GM21717 (cell line): ENCODE measurements around the gene PSMA6.
"Not testable (repeated sequence)": the region's sequence is repeated elsewhere in the genome, so short reads cannot be mapped to it uniquely, and the experiment has no call there.

Experiments
- ATAC-seq: cut with Tn5 transposase; IDR thresholded peaks from one replicate; pipeline ENCODE4 v1.9.1; 2021; ENCODE audit warnings: mild to moderate bottlenecking, moderate library complexity; ENCODE audit not compliant: unreplicated experiment

Gene PSMA6

DNA sequence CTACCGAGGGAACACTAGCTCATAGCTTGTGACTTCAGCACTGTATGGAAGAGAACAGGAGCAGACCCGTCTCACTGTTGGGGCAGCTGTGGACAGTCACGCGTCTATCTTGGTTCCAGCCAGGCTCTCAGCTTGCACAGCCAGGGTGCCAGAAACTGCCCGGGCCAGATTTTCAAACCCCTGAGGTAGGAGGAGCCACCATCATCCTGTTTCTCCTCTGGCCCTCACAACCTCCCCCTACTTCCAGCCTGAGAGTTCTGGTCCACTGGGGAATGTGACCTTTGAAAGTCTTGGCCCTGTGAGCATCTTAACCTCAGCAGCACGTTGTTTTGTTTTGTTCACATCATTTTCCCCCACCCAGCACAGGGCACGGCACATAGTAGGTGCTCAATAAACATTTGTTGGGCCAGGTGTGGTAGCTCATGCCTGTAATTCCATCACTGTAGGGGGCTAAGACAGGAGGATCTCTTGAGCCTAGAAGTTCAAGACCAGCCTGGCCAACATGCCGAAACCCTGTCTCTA is 50.4 kb downstream of the PSMA6 start:
- ATAC-seq = no peak

DNA sequence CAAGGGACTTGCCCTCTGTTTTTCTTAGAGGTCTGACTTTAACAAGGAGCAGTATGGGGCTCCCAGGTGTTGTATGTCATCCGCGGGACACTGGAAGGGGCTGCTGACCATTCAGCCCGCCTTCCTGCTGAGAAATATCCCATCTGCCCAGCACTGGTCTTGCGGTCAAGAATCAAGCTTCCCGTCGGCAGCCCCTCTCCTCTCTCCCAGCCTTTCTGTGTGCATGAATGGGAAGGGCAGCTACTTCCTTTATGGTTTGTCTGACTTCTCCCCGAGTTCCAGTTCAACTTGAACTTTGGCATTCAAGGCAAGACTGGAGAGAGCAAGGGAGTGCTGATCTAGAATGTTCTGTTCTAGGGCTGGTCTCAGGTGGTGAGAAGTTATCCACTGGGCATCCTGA is 51.5 kb downstream of the PSMA6 start:
- ATAC-seq = no peak

DNA sequence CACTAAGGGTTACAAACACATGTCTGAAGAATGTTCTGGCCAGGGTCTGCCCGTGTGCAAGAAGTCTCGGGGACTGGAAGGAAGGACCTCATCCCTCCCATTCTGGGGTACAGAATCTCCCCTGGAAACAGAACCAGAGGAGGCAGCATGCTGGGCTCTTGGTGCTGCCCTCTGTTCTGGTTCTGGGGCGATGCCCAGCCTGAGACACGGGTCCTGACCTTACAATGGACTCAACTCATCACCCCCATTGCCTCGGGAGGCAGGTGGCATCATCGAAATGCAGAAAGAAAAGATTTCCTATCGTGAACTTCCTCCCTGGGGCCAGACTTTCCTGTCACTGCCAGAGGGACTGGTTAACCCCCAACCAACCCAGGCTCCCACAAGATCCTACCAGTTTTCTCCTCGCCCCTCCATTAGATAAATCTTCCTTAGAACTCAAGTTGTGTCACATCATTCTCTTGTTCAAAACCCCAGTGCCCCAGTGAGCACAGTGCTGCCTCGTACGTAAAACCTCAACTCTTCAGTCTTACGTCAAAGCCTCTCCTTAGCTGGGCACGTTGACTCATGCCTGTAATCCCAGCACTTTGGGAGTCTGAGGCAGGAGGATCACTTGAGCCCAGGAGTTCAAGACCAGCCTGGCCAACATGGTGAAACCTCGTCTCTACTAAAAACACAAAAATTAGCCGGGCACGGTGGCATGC is 52.1 kb downstream of the PSMA6 start:
- ATAC-seq = no peak

DNA sequence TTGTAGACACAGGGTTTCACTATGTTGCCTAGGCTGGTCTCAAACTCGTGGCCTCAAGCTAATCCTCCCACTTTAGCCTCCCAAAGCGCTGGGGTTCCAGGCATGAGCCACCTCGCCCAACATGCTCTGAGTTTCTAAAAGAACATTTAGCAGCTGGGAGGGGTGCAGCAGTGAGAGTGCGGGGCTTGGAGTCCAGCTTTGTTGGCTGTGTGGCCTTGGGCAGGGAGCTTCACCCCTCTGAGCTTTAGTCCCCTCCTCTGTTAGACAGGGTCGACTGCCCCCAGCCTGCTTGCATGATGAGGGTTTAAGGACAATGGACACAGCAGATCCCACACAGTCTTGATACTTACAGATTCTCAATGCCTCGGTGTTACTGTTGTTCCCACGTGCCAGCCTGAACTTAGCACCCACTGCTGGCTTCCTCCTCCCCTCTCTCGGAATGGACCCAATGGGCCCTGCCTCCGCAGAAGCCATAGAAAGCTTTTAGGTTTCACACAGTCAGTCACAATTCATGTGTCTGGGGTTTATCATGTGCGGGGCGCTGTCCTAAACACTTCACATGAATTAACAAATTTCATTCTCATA is 54.6 kb downstream of the PSMA6 start:
- ATAC-seq = no peak

DNA sequence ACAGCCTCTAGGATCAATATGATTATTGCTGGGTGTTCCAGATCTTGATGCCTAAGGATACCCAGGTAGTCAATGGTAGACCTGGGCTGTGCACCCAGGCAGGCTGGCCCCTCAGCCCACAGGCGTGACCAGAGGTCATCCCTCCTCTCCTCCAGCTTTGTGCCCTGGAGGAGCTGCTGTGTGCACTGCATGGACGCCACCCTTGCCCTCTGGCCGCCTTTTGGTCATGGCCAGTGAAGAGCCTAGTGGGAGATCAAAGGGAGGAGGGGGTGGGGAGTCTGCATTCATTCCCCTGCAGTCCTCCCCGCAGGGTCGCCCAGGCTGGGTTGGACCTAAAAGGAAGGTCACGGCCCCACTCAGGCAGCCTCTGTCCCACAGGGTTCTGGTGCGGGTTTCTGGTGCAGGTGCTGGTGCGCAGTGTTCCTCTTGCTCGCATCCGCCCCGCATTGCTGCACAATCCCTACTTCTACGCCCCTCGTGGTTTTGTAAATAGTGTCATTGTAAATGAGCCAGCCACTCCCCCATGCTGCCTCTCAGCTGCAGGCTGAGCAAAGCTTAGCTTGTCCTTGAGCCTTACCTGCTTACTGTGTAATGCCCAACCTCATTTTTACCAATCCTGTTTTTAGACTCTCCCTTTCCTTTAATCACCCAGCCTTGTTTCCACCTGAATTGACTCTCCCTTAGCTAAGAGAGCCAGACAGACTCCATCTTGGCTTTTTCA is 55.3 kb downstream of the PSMA6 start:
- no peak for ATAC-seq

DNA sequence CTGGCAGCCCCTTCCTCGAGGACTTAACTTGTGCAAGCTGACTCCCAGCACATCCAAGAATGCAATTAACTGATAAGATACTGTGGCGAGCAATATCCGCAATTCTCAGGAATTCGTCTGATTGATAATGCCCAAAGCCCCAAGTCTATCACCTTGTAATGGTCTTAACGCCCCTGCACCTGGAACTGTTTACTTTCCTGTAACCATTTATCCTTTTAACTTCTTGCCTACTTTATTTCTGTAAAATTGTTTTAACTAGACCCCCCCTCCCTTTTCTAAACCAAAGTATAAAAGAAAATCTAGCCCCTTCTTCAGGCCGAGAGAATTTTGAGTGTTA is 55.8 kb downstream of the PSMA6 start:
- not testable (repeated sequence) for ATAC-seq

DNA sequence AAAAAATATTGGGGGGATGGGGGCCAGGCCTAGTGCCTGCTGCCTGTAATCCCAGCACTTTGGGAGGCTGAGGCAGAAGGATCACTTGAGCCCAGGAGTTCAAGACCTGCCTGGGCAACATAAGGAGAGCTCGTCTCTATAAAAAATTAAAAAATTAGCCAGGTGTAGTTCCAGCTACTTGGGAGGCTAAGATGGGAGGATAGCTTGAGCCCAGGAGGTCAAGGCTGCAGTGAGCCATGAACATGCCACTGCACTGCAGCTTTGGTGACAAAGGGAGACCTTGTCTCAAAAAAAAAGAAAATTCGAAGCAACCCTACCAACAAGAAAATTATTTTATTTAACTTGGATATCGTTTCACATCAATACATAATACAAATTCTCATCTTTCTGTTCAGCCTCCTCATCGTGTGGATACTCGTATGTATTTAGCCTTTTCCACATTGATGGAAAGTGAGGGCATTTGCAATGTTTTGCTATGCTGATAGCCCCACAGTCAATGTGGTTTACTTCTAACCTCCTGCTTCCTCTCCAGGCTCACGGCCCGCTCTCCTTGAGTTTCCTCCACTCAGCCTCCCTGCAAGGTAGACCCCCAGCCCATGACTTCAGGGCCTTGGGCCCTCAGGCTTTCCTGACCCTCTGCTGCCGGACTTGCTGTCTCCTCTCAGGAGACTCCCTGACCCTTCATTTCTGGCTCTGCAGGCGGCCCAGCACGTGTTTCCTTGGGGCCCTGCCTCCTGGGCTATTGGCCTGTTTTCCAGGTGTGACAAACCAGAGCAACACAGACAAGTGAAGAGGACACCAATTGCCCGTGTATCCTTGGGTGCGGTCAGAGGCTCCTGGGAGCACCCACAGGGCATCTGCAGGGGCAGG is 57.5 kb downstream of the PSMA6 start:
- no peak for ATAC-seq

DNA sequence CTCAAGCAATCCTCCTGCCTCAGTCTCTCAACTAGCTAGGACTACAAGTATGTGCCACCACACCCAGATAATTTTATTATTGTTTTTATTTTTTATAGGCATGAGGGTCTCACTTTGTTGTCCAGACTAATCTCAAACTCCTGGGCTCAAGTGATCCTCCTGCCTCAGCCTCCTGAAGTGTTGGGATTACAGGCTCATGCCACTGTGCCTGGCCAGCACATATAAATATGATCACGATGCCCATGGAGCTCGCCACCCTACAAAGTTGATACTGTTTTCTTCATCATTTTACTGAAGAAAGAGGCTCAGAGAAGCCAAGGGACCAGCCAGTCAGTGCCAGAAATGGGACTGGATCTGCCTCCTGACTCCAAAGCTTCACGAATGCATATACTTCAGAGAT is 59.3 kb downstream of the PSMA6 start:
- no peak for ATAC-seq

DNA sequence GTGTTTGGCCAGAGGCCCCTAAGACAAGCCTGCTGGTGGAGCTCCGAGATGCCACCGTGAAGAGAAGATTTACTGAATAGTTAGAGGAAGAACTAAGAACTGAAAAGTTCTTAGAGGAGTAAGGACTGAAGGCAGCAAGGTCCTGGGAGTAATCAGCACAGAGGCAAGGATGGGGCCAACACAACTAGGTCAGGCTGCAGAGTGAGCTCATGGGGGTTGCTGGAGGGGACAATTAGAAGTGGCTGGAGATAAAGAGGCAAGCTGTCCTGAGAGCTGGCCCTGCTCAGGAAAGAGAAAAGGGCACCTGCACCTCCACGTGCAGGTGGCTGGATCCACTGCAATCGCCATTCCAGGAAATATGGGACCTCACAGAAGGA is 59.7 kb downstream of the PSMA6 start:
- no peak for ATAC-seq

DNA sequence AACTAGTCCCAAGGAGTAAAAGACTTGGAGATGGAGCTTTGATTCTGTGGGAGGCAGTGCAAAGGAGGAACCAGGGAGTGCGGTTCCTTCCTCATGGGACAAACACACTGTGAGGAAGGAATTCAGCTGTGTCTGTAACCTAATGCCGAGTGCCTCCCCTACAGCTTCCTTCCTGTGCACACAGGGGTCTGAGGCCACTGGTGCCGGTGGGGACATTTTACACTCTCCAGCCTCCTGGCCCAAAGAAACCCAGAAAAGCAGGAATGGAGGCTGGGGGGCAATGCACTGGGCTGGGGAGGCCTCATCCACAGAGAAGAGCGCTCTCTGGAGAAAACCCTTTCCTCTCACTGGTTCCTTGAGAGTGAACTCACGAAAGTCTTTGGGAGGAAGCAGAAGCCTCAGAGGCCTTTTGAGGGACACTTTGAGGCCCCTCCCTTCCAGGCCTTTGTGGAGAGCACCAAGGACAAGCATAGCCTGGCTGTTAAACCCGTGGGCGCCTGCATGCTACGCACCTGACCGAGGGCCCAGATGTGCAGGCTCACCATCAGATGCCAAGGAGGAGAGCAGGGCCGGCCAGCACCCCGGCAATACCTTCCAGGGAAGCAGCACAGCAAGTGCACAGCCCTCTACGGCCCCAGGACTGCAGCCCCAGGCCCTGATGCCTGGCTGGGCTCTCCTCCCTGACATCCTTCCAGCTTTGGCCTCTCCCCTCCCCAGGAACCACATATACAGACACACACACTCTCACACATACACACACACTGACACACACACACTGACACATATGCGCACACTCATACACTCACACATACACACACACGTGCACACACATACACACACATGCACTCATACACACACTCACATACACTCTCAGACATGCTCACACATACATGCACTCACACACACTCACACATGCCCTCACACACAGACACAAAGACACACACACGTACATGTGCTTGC is 60.4 kb downstream of the PSMA6 start:
- ATAC-seq = no peak

DNA sequence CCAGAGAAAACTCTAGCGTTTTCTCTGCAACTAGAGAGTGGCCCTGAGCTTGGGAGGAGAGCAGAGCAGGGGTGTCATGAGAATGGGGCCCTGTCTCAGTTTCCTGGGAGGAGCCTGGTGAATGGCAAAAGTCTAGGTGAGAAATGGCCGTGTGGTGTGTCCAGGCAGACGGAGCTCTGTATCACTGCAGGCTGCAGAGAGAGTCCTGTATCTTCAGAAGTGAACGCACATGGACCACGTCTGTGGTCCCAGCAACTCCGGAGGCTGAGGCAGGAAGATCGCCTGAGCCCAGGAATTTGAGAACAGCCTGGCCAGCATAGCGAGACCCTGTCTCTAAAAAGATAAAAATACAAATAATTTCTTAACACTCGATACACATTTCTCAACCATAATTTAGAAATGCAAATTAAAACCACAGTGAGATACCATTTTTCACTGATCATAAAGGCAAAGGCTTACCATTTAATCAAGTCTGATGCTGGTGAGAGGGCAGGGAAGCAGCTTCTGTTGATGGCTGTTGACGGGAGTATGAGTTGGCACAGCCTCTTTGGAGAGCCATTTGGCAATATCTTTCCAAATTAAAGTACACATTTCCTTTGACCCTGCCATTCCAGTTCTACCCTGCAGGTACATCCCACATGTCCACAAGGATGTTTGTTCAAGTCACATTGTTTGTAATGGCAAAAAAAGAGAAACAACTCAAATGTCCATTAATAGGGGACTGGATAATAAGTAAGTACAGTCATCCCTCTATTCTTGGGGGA is 61.4 kb downstream of the PSMA6 start:
- no peak for ATAC-seq

DNA sequence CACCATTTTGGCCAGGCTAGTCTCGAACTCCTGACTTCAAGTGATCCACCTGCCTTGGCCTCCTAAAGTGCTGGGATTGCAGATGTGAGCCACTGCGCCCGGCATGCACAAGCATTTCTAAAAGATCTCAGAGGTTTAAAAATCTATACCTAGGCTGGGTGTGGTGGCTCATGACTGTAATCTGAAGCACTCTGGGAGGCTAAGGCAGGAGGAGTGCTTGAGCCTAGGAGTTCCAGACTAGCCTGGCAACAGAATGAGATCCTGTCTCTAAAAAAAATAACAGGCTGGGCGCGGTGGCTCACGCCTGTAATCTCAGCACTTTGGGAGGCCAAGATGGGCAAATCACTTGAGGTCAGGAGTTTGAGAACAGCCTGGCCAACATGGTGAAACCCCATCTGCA is 63.1 kb downstream of the PSMA6 start:
- ATAC-seq = not testable (repeated sequence)

DNA sequence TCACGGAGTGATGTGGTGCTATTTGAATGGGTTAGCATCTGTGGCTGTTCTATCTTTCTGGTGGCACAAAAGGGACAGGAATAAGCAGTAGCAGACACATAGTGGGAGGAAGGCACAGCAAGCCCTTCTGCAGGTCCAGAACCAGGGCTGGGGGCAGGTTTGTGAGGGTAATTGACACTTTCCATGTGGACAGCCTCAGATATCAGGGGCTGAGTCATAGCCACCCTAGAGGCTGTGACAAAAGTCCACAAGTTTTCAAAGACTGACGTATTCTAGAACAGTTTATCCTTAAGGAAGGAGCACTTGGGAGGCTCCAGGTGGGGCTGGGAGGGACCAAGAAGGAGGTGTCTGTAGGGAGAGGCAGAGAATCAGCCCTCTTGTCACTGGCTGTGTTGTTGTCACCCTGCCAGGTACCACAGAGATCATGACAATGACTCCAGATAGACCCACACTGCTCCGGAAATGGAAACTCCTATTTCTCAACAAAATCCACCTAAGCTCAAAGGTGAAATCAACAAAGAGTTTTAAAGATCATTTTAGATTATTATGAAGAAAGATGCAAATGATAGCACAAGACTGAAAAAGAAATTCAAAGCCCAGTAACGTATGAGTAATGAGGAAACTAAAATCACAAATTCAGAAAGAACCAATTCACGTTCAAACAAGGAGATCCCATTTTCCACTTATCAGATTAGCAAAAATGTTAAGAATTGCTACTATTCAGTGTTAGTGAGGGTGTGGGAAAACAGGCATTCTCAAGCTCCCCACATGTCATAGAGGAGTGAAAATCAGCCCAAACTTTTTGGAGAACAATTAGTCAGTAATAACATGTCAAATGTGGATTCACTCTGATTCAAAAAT is 64.0 kb downstream of the PSMA6 start:
- ATAC-seq = no peak

DNA sequence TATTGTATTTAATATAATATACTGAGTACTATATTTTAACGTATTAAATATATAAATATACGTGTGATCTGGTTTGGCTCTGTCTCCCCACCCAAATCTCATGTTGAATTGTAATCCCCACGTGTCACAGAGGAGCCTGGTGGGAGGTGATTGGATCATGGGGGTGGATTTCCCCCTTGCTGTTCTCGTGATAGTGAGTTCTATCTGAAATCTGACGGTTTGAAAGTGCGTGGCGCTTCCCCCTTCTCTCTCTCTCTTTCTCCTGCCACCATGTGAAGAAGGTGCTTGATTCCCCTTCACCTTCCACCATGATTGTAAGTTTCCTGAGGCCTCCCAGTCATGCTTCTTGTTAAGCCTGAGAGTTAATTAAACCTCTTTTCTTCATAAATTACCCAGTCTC is 67.5 kb downstream of the PSMA6 start:
- ATAC-seq = not testable (repeated sequence)

DNA sequence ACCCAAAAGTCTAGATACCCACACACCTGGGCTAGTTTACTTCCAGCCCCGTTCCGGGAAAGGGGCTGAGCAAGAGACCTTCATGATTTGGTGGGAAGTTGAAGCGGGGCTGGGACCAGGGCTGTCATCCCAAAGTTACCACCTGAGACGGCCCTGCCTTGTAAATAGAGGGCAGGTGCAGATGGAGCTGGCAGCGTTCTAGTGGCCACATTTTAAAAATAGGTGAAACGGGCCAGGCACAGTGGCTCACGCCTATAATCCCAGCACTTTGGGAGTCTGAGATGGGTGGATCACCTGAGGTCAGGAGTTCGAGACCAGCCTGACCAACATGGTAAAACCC is 68.9 kb downstream of the PSMA6 start:
- no peak for ATAC-seq

DNA sequence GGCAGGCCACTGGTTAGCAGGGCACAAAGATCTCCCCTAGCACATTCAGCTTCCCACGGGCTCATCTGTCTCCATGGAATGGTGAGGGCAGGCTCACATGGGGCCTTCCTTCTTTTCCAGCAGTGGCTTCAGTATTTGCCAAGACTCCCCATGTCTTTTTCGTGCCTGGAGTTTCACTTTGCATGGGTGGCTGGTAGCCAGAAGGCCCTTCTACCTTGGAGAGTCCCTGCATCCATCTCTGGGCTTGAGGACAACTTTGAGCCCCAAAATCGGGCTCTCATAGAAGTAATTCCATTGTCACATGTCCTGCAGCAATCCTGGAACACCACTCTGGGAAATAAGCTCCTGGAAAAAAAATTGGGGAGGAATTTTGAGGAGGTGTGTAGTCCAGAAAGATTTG is 70.3 kb downstream of the PSMA6 start:
- ATAC-seq = no peak

DNA sequence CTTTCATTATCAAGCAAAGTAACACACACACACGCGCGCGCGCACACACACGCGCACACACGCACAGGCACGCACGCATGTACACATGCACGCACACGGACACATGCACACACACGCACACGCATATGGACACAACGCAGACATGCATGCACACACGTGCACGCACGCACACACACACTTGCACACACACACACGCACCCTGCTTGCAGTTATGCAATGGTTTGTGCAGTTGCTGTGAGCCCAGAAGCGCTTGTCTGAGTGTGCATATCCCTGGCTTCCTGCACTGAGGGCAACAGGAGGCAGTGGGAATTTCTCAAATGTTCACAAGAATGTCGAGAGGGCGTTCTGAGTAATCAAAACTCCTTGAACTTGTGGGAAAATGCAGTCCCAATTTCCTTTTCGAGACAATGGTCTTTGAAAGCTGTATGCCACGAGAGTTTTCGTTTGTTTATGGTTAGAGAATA is 70.8 kb downstream of the PSMA6 start:
- ATAC-seq = no peak
